ENCODE measurements around the gene FNIP2. TPM values are rescaled to one million over a fixed set of nuclear protein-coding genes. Genes with fewer than 3 reads are reported as not detected.

FNIP2 gene
- total and polyA plus RNA-seq, 9 of the 15 experiments (the other 6 are each of a cell fraction or from before 2014, with no cell fraction given) = 1.7 to 15.5 (median 8.3) TPM

DNA sequence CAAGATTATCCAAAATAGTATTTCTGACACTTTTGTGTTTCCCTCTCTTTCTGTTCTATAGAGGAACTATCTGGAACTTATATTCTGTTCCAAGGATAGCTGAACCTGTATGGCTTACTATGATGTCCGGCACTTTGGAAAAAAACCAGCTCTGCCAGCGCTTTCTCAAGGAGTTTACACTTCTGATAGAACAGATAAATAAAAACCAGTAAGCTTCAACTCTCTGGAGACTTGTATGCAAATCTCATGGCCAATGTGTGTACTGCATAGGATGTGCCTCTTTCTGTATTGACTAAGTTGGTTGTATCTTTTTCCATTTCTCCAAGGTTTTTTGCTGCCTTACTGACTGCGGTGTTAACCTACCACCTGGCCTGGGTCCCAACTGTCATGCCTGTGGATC is 92.5 kb downstream of the FNIP2 start (continued):
- TF ChIP-seq HNRNPUL1 (IDR thresholded peaks at IDR 0.05; ENCODE audit: low read length) = no peak
- no peak for TF ChIP-seq ZNF354B (CRISPR knock-in tag; IDR thresholded peaks at IDR 0.05)
- TF ChIP-seq TCF3 (CRISPR knock-in tag; IDR thresholded peaks at IDR 0.05) = no peak
- no peak for TF ChIP-seq ESRRA (IDR thresholded peaks at IDR 0.05; ENCODE audit: borderline replicate concordance, low read depth)

DNA sequence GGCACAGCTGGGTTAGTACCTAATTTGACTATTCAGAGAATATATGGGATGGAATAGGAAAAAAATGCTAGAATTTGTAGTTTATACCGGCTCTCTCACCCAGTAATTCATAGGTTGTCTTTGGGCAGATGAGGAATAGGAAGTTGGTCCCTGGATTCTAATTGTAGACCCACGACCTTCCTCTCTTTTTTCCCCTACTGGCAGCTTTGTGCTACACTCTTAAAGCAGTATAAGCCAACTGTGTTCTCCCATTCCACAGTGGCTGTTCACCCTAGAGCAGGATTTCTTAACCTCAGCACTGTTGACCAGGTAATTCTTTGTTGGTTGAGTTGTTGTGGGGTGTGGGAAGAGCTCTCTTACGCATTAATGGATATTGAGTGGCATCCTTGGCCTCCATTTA is 92.9 kb downstream of the FNIP2 start:
- no peaks in the 10 kb centered on the region for H3K9me3 ChIP-seq (replicated peaks; ENCODE audit: control insufficient read depth, insufficient read depth, low read depth, low read length)
- H3K4me3 ChIP-seq = no peak overlapping the region
- DNase-seq (ENCODE audit: extremely low read depth in 1 of 4, low spot score in 3 of 4) = no peak
- H3K9ac ChIP-seq (ENCODE audit: insufficient read depth in 1 of 2, low read depth in 2 of 2, low read length in 2 of 2) = no peak overlapping the region
- 74% methylated on average over 3 of the region's 3 CpGs for WGBS (ENCODE audit: insufficient coverage, low coverage, missing lambda C conversion rate)
- in situ Hi-C loops (cut with MboI) = loop anchor here (5.0 kb wide), 1 partner anchor 341 kb away; no protein-coding TSS in a partner anchor
- BruUV-seq (replicated peaks) = no TSS peak
- FAIRE-seq = no peak
- H3K27me3 ChIP-seq (ENCODE audit: control insufficient read depth in 2 of 2, insufficient read depth in 2 of 2, low read length in 2 of 2) = no peaks in the 10 kb centered on the region
- ChIA-PET POLR2A (interaction anchor here (0.9 to 1.5 kb wide), 2 partner anchors 10 to 12 kb away, joined by 3 to 4 read pairs; no protein-coding TSS in a partner anchor), CTCF (ENCODE audit: low intra/inter-chr PET ratio) (interaction anchor here (0.7 kb wide), 1 partner anchor 208 kb away, joined by 3 read pairs; no protein-coding TSS in a partner anchor)
- H3K4me2 ChIP-seq (ENCODE audit: insufficient read depth, low read length) = no peak overlapping the region
- H3K27ac ChIP-seq (ENCODE audit: extremely low read depth, low read depth, low read length) = no peak overlapping the region
- no peaks in the 10 kb centered on the region for H4K20me1 ChIP-seq (replicated peaks; ENCODE audit: control insufficient read depth, insufficient read depth, low read length)
- no peak for TF ChIP-seq HIVEP1 (CRISPR knock-in tag; IDR thresholded peaks at IDR 0.05)
- no peak for TF ChIP-seq RBM14 (IDR thresholded peaks at IDR 0.05; ENCODE audit: borderline replicate concordance, insufficient read depth, low read depth, low read length)
- no peak for TF ChIP-seq HLTF (IDR thresholded peaks at IDR 0.05)
- TF ChIP-seq PHB2 (IDR thresholded peaks at IDR 0.05; ENCODE audit: low read depth) = no peak
- no peak for TF ChIP-seq ZBTB17 (CRISPR knock-in tag; IDR thresholded peaks at IDR 0.05)
- H3K4me1 ChIP-seq (replicated peaks in 1 of 2; ENCODE audit: control insufficient read depth in 2 of 2, insufficient read depth in 2 of 2, low read length in 2 of 2) = no peaks in the 10 kb centered on the region
- no peaks in the 10 kb centered on the region for H3K79me2 ChIP-seq (ENCODE audit: control insufficient read depth, insufficient read depth, low read length)
- H3K9me1 ChIP-seq (ENCODE audit: control insufficient read depth, insufficient read depth, low read length) = no peaks in the 10 kb centered on the region
- 0 out of 3 replicates have a peak, but pooled peaks have one; percentile 42 for ATAC-seq
- H3K36me3 ChIP-seq (ENCODE audit: control insufficient read depth, insufficient read depth, low read length) = peaks cover 29% of the 10 kb centered on the region; the same call in 2 of the 3 replicates
- no peak overlapping the region for H2AFZ ChIP-seq (ENCODE audit: low read depth, low read length)
- intact Hi-C loops (cut with micrococcal nuclease) = no loop called here

Measured in K562 (cell line).